Left forelimb (tissue), 1 donor: Measurements from ENCODE around the gene NPAS2.

Source experiments
- DNase-seq: peaks from one replicate; pipeline ENCODE4 v3.0.0-alpha.2; 2018; ENCODE audit warnings: low spot score

Gene NPAS2

GRCh38 chr2:100886085-100886484 lies 66.1 kb downstream of the NPAS2 start:
- DNase-seq: no peak

- no peak for DNase-seq
Observed at GRCh38 chr2:100887039-100887578, 67.2 kb downstream of the NPAS2 start.

GRCh38 chr2:100887713-100888495 lies 68.0 kb downstream of the NPAS2 start:
- DNase-seq: no peak

- DNase-seq: no peak
Observed at GRCh38 chr2:100888601-100889000, 68.7 kb downstream of the NPAS2 start.

GRCh38 chr2:100889286-100889685 lies 69.3 kb downstream of the NPAS2 start:
- no peak for DNase-seq

GRCh38 chr2:100891906-100892642 lies 72.1 kb downstream of the NPAS2 start:
- DNase-seq: no peak

- DNase-seq: no peak
Observed at GRCh38 chr2:100893392-100894104, 73.6 kb downstream of the NPAS2 start.

GRCh38 chr2:100894105-100894795 lies 74.3 kb downstream of the NPAS2 start:
- no peak for DNase-seq

- DNase-seq: no peak
Observed at GRCh38 chr2:100894796-100895156, 74.8 kb downstream of the NPAS2 start.

- no peak for DNase-seq
Observed at GRCh38 chr2:100895402-100895801, 75.5 kb downstream of the NPAS2 start.

GRCh38 chr2:100895934-100896685 lies 76.2 kb downstream of the NPAS2 start:
- DNase-seq: no peak

- no peak for DNase-seq
Observed at GRCh38 chr2:100898035-100898665, 78.2 kb downstream of the NPAS2 start.

GRCh38 chr2:100900156-100900795 lies 80.3 kb downstream of the NPAS2 start:
- DNase-seq: no peak

GRCh38 chr2:100902817-100903405 lies 83.0 kb downstream of the NPAS2 start:
- DNase-seq: no peak

- DNase-seq: no peak
Observed at GRCh38 chr2:100903534-100904258, 83.8 kb downstream of the NPAS2 start.

GRCh38 chr2:100905132-100905805 lies 85.3 kb downstream of the NPAS2 start:
- no peak for DNase-seq

- DNase-seq: no peak
Observed at GRCh38 chr2:100906131-100906530, 86.2 kb downstream of the NPAS2 start.

- no peak for DNase-seq
Observed at GRCh38 chr2:100906679-100907078, 86.7 kb downstream of the NPAS2 start.

GRCh38 chr2:100907832-100908231 lies 87.9 kb downstream of the NPAS2 start:
- DNase-seq: no peak
